HEK293 (cell line): ENCODE measurements around the gene LY6G5C.
A peak's percentile ranks its signal among the peaks of the same experiment; 100 is the strongest.

Source experiments
- CTCF ChIA-PET: fragments of 350-600 bp; formaldehyde crosslinking; extraction: SDS; loops from one replicate; lab custom pipeline; 2021; ENCODE audit warnings: antibody characterized with exemption; lab: Yijun Ruan, JAX
- POLR2A ChIA-PET: fragments of 300-600 bp; formaldehyde crosslinking; extraction: SDS; loops from one replicate; lab custom pipeline; 2020; ENCODE audit warnings: antibody characterized with exemption, inconsistent platforms; lab: Yijun Ruan, JAX
- H3K27ac ChIP-seq: fragments of 200-500 bp; sonication (Bioruptor generic); 2 replicates; pipeline ENCODE4 v1.5.1; 2014; ENCODE audit warnings: low read depth, low read length, control low read depth, inconsistent platforms; ENCODE audit errors: extremely low read depth
- H3K36me3 ChIP-seq, 2 experiments: fragments of 200-500 bp in 1 of 2; sonication (Bioruptor generic) in 1 of 2; 1 replicate in 1 of 2; 2 replicates in 1 of 2; pipeline ENCODE4 v1.5.1; 2014 to 2017; ENCODE audit warnings: inconsistent platforms in 2 of 2, low read length in 2 of 2; ENCODE audit not compliant: control insufficient read depth in 2 of 2, insufficient read depth in 1 of 2
- H3K4me1 ChIP-seq: fragments of 200-500 bp; sonication (Bioruptor generic); 2 replicates; pipeline ENCODE4 v1.5.1; 2014; ENCODE audit warnings: mild to moderate bottlenecking, low read length, inconsistent platforms; ENCODE audit not compliant: control insufficient read depth, insufficient read depth
- H3K4me3 ChIP-seq: 2 replicates; pipeline ENCODE4 v1.5.1; 2011; ENCODE audit warnings: low read depth, mild to moderate bottlenecking, control low read depth, low read length, moderate library complexity
- H3K9me3 ChIP-seq: fragments of 200-500 bp; sonication (Bioruptor generic); 2 replicates; pipeline ENCODE4 v1.5.1; 2014; ENCODE audit warnings: low read depth, low read length, inconsistent platforms; ENCODE audit not compliant: control insufficient read depth, insufficient read depth
- OSR2 ChIP-seq: fragments of 450-650 bp; formaldehyde crosslinking; IDR thresholded peaks from 2 replicates; pipeline ENCODE4 v1.5.1; 2016; ENCODE audit warnings: missing biosample characterization, missing genetic modification characterization
- PBX3 ChIP-seq: sonication (generic); formaldehyde crosslinking; IDR thresholded peaks from 2 replicates; pipeline ENCODE4 v1.8.1; 2022; ENCODE audit warnings: mild to moderate bottlenecking, moderate library complexity, missing genetic modification reagents
- PRDM1 ChIP-seq: fragments of 450-650 bp; formaldehyde crosslinking; IDR thresholded peaks from 2 replicates; pipeline ENCODE4; 2016; ENCODE audit warnings: missing biosample characterization, missing genetic modification characterization
- ZBTB6 ChIP-seq: fragments of 450-650 bp; formaldehyde crosslinking; IDR thresholded peaks from 2 replicates; pipeline ENCODE4 v1.5.1; 2017; ENCODE audit warnings: missing biosample characterization, missing genetic modification characterization
- ZNF133 ChIP-seq: fragments of 450-650 bp; formaldehyde crosslinking; IDR thresholded peaks from 2 replicates; pipeline ENCODE4 v1.5.1; 2016; ENCODE audit warnings: missing biosample characterization, missing genetic modification characterization
- ZNF341 ChIP-seq: fragments of 450-650 bp; formaldehyde crosslinking; IDR thresholded peaks from 2 replicates; pipeline ENCODE4; 2016; ENCODE audit warnings: low read depth, missing biosample characterization, missing genetic modification characterization
- ZNF449 ChIP-seq: fragments of 450-650 bp; formaldehyde crosslinking; IDR thresholded peaks from 2 replicates; pipeline ENCODE4 v1.5.1; 2017; ENCODE audit warnings: missing biosample characterization, mild to moderate bottlenecking, missing genetic modification characterization, moderate library complexity
- ZNF785 ChIP-seq: fragments of 450-650 bp; formaldehyde crosslinking; IDR thresholded peaks from 2 replicates; pipeline ENCODE4 v1.5.1; 2016; ENCODE audit warnings: missing biosample characterization, missing genetic modification characterization
- TF ChIP-seq, protein P1 (sequence below): fragments of 450-650 bp; formaldehyde crosslinking; IDR thresholded peaks from 2 replicates; pipeline ENCODE4 v1.5.1; 2016; ENCODE audit warnings: missing biosample characterization, missing genetic modification characterization
- TF ChIP-seq, protein P2 (sequence below): fragments of 450-650 bp; IDR thresholded peaks from 2 replicates; pipeline ENCODE4 v1.5.1; 2018; ENCODE audit warnings: missing biosample characterization, mild to moderate bottlenecking, missing genetic modification characterization

The LY6G5C gene

DNA sequence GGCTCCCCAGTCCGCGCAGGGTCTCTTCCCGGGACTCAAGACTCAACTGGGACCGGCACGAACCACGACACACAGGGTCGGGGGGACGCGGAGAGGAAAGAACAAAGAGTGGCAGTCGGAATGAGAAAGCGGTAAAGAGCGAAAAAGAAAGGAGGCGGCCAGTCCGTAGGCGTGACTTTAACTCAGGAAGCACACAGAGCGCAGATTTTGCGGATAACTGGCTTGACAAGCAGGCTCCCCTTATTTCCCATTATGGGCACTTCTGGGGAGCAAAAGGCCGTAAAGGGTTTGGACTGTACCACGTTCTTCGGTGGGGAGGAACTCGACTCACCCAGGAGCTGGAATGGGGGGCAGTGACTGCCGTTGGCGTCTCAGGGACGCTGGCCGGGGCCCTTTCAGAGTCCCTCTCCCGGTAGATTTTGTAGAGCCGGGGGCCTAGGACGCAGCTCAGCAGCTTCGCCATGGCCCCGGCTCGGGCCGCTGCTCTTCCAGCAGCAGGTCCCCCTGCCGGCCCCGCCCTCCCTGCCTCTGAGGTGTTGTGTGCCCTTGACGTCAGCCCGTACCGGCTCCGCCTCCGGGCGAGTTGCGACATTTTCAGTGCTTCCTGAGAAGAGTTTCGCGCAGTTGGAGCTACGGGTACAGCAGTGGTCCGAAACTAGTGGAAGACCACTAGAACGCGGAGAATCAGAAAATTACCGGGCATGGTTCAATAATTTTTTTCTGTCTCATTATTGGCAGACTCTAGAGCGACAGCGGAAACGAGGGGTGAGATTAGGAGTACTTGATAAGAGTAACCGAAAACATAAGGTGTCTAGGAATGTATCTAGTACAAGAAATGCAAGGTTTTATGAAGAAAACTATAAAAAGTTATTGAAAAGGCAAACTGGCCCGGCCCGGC lies 22.2 kb upstream of the LY6G5C start, which contains the start of gene ABHD16A (continued):
- TF ChIP-seq, protein P1, sequence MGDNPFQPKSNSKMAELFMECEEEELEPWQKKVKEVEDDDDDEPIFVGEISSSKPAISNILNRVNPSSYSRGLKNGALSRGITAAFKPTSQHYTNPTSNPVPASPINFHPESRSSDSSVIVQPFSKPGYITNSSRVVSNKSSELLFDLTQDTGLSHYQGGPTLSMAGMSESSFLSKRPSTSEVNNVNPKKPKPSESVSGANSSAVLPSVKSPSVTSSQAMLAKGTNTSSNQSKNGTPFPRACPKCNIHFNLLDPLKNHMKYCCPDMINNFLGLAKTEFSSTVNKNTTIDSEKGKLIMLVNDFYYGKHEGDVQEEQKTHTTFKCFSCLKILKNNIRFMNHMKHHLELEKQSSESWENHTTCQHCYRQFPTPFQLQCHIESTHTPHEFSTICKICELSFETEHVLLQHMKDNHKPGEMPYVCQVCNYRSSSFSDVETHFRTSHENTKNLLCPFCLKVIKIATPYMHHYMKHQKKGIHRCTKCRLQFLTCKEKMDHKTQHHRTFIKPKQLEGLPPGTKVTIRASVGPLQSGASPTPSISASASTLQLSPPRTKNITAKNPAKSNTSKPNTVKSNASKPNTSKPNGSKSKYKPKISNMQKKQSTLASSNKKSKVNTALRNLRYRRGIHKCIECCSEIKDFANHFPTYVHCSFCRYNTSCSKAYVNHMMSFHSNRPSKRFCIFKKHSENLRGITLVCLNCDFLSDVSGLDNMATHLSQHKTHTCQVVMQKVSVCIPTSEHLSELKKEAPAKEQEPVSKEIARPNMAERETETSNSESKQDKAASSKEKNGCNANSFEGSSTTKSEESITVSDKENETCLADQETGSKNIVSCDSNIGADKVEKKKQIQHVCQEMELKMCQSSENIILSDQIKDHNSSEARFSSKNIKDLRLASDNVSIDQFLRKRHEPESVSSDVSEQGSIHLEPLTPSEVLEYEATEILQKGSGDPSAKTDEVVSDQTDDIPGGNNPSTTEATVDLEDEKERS (tag by site-specific recombination): no peak
- TF ChIP-seq ZNF133 (tag by site-specific recombination) (no peak), PBX3 (CRISPR knock-in tag) (no peak), ZNF785 (tag by site-specific recombination) (no peak), OSR2 (tag by site-specific recombination) (peak; percentile 36), ZBTB6 (tag by site-specific recombination) (no peak)
- TF ChIP-seq, protein P2, sequence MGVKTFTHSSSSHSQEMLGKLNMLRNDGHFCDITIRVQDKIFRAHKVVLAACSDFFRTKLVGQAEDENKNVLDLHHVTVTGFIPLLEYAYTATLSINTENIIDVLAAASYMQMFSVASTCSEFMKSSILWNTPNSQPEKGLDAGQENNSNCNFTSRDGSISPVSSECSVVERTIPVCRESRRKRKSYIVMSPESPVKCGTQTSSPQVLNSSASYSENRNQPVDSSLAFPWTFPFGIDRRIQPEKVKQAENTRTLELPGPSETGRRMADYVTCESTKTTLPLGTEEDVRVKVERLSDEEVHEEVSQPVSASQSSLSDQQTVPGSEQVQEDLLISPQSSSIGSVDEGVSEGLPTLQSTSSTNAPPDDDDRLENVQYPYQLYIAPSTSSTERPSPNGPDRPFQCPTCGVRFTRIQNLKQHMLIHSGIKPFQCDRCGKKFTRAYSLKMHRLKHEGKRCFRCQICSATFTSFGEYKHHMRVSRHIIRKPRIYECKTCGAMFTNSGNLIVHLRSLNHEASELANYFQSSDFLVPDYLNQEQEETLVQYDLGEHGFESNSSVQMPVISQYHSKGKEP: no peak

DNA sequence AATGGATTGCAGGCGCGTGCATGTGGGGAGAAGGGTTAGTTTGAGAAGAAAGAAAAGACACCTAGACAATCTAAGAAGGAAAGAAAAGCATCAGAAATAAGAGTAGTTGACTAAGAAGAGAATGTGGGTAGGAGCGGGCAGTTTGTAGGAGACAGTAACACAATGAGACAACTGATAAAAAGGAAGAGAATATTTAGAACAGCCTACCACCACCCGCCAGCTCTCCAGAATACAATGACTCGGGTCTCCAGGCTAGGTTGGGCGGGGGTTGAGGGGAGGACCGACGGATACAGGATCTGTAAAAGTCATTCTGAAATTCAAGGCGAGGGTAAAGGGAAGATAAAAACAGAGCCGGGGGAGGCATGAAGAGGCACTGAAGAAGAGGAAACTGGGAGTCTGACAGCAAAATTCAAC lies 21.5 kb upstream of the LY6G5C start:
- peak overlapping the region; percentile 63 for H3K4me3 ChIP-seq
- no peak for TF ChIP-seq ZNF133 (tag by site-specific recombination)
- peak; percentile 17; the same call in 1 of the 2 replicates for TF ChIP-seq ZNF449
- TF ChIP-seq PRDM1 (tag by site-specific recombination): peak; percentile 3; the same call in 1 of the 2 replicates
- peak; percentile 21 for TF ChIP-seq ZNF341 (tag by site-specific recombination)
- TF ChIP-seq, all 188 proteins: peak for 3
- Histone ChIP-seq H3K36me3 (peaks cover 4 to 13% of the 10 kb centered on the region in 2 experiments; a peak in 2 of 3 replicates), H3K27ac (peak overlapping the region; percentile 62), H3K9me3 (no peaks in the 10 kb centered on the region), H3K4me1 (no peaks in the 10 kb centered on the region)
- POLR2A ChIA-PET: interaction anchor here (0.5 to 2.8 kb wide), 22 partner anchors 9 to 1829 kb away, joined by 3 to 30 read pairs (median 8); partner anchors contain the start of genes ATP6V1G2, BAG6, C6orf47 and DDAH2
- CTCF ChIA-PET: interaction anchor here (0.7 to 1.2 kb wide), 4 partner anchors 8 to 129 kb away, joined by 3 to 4 read pairs (median 4); no protein-coding TSS in a partner anchor
